ENCODE results near the gene TMEM131. TPM values are rescaled to one million over a fixed set of nuclear protein-coding genes. Genes with fewer than 3 reads are reported as not detected.

The TMEM131 gene
- total RNA-seq, 1 experiment from 2014 or later: 21.9 TPM

DNA sequence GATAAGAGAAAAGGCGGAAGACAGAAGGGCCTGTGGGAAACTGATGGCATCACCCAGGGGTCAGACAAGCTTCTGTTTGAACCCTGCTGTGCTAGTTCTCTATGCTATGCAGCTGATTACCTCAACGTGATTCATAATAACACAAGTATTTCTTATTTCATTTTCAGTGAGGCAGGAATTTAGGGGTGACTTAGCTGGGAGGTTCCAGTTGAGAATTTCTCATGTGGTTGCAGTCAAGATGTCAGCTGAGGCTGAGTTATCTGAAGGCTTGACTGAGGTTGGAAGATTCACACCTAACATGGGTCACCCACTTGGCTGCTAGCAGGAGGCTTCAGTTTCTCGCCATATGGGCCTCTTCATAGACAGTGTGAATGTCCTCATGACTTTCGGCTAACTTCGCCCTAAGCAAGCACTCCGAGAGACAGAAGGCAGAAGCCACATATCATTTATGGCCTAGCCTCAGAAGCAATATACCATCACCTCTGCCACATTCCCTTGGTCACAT is 34.0 kb upstream of the TMEM131 start (continued):
- TF ChIP-seq JAZF1 (CRISPR knock-in tag; IDR thresholded peaks at IDR 0.05) (no peak), NR3C1 (CRISPR knock-in tag; conservative IDR thresholded peaks at IDR 0.05; ENCODE audit: low read depth) (no peak)

DNA sequence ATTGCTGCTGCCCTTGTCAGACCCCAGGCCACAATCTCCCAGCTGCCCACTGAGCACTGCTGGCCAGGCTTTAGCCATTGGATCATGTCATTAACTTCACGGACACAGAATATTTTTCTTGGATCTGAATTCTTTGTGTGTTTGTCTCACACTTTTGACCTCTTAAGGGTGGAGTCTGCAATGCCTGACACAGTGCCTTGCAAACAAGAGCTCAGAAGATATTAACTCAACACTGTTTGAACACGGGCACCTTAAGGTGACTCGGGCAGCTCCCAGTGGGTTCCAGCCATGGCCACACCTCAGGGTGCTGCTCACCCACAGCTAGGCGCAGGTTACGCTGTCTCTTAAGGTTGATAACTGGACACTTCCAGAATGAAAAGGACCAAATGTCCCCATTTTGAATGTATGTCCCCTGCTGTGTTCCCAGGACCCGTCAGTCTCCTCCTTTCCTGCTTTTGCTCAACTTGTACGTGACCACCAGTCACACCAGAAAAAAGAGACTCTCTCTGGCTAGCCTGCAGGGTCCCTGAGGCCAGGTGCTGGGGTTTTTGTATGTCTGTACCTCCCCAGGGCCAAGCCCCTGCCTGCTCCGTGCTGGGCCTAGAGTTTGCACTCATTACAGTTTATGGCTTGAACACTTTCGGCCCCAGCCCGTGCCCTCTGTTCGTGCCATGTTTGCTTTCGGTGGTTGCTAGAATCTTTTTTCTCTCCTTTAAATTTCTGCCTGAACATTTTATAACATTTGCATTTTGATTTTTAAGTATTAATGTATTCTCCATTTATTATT is 33.4 kb upstream of the TMEM131 start:
- Mint-ChIP-seq H3K27ac (no peak overlapping the region), H3K4me3 (no peak overlapping the region), H3K27me3 (ENCODE audit: low read depth) (no peaks in the 10 kb centered on the region; the same call in 1 of the 2 replicates), H3K4me1 (peaks cover 9% of the 10 kb centered on the region), H3K36me3 (no peaks in the 10 kb centered on the region), H3K9me3 (peaks cover 2% of the 10 kb centered on the region; the same call in 1 of the 2 replicates)
- CTCF ChIA-PET: no interaction called here
- DNase-seq (ENCODE audit: low spot score) (no peak), ATAC-seq (no peak)
- TF ChIP-seq, protein P1, sequence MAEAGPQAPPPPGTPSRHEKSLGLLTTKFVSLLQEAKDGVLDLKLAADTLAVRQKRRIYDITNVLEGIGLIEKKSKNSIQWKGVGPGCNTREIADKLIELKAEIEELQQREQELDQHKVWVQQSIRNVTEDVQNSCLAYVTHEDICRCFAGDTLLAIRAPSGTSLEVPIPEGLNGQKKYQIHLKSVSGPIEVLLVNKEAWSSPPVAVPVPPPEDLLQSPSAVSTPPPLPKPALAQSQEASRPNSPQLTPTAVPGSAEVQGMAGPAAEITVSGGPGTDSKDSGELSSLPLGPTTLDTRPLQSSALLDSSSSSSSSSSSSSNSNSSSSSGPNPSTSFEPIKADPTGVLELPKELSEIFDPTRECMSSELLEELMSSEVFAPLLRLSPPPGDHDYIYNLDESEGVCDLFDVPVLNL (CRISPR knock-in tag; IDR thresholded peaks at IDR 0.05; ENCODE audit: borderline replicate concordance, low read depth): no peak
- TF ChIP-seq MYBL2 (CRISPR knock-in tag; IDR thresholded peaks at IDR 0.05): no peak
- TF ChIP-seq SOX15 (CRISPR knock-in tag; IDR thresholded peaks at IDR 0.05): no peak
- TF ChIP-seq ZNF671 (CRISPR knock-in tag; IDR thresholded peaks at IDR 0.05): no peak
- no peak for TF ChIP-seq NR2C2 (CRISPR knock-in tag; IDR thresholded peaks at IDR 0.05)
- TF ChIP-seq NFATC4 (CRISPR knock-in tag; IDR thresholded peaks at IDR 0.05): no peak
- TF ChIP-seq ZNF138 (CRISPR knock-in tag; conservative IDR thresholded peaks at IDR 0.05): no peak
- no peak for TF ChIP-seq PRRX2 (CRISPR knock-in tag; IDR thresholded peaks at IDR 0.05)
- TF ChIP-seq, protein P2, sequence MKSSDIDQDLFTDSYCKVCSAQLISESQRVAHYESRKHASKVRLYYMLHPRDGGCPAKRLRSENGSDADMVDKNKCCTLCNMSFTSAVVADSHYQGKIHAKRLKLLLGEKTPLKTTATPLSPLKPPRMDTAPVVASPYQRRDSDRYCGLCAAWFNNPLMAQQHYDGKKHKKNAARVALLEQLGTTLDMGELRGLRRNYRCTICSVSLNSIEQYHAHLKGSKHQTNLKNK (CRISPR knock-in tag; IDR thresholded peaks at IDR 0.05): no peak
- TF ChIP-seq CREM (CRISPR knock-in tag; IDR thresholded peaks at IDR 0.05): no peak
- no peak for TF ChIP-seq CREB1 (CRISPR knock-in tag; IDR thresholded peaks at IDR 0.05)
- TF ChIP-seq, protein P3, sequence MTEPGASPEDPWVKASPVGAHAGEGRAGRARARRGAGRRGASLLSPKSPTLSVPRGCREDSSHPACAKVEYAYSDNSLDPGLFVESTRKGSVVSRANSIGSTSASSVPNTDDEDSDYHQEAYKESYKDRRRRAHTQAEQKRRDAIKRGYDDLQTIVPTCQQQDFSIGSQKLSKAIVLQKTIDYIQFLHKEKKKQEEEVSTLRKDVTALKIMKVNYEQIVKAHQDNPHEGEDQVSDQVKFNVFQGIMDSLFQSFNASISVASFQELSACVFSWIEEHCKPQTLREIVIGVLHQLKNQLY (CRISPR knock-in tag; IDR thresholded peaks at IDR 0.05): no peak
- no peak for TF ChIP-seq ZNF263 (CRISPR knock-in tag; IDR thresholded peaks at IDR 0.05; ENCODE audit: low read depth)
- no peak for TF ChIP-seq TP53 (CRISPR knock-in tag; IDR thresholded peaks at IDR 0.05)
- no peak for TF ChIP-seq NFYB (CRISPR knock-in tag; conservative IDR thresholded peaks at IDR 0.05; ENCODE audit: low read depth)
- POLR2A ChIA-PET: no interaction called here

DNA sequence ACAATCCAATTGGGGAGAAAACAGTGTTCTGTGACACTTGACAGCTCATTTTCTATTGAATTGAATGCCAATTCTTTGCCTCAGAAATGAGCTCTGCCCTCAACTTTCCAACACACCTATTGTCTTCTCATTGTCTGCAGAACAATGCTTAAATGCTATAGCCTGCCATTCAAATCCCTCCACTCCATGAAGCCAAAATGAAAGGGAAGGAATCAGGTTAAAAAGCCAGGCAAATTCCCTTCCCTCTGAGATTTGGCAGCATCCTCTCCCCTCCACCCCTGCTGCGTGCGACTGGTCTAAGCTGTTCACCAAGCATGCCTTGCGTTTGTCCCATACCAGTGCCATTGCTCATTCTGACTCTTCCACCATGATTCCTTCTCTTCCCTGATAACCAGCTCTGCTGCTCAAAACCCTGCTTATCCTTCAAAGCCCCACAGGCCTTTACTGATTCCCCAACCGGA is 32.4 kb upstream of the TMEM131 start:
- Mint-ChIP-seq H3K9me3 (peaks cover 12% of the 10 kb centered on the region), H3K27me3 (ENCODE audit: low read depth) (no peaks in the 10 kb centered on the region; the same call in 1 of the 2 replicates), H3K4me1 (peaks cover 4% of the 10 kb centered on the region; the same call in 1 of the 2 replicates), H3K27ac (no peak overlapping the region), H3K4me3 (no peak overlapping the region), H3K36me3 (no peaks in the 10 kb centered on the region; the same call in 1 of the 2 replicates)
- ChIA-PET CTCF (interaction anchor here (1.2 kb wide), 1 partner anchor 9 kb away, joined by 5 read pairs; no protein-coding TSS in a partner anchor), POLR2A (no interaction called here)
- DNase-seq (ENCODE audit: low spot score): no peak
- ATAC-seq: no peak
- no peak for TF ChIP-seq KAT7 (CRISPR knock-in tag; IDR thresholded peaks at IDR 0.05; ENCODE audit: borderline replicate concordance)
- TF ChIP-seq, protein P4, sequence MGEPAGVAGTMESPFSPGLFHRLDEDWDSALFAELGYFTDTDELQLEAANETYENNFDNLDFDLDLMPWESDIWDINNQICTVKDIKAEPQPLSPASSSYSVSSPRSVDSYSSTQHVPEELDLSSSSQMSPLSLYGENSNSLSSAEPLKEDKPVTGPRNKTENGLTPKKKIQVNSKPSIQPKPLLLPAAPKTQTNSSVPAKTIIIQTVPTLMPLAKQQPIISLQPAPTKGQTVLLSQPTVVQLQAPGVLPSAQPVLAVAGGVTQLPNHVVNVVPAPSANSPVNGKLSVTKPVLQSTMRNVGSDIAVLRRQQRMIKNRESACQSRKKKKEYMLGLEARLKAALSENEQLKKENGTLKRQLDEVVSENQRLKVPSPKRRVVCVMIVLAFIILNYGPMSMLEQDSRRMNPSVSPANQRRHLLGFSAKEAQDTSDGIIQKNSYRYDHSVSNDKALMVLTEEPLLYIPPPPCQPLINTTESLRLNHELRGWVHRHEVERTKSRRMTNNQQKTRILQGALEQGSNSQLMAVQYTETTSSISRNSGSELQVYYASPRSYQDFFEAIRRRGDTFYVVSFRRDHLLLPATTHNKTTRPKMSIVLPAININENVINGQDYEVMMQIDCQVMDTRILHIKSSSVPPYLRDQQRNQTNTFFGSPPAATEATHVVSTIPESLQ (CRISPR knock-in tag; IDR thresholded peaks at IDR 0.05): no peak
- no peak for TF ChIP-seq ELF4 (CRISPR knock-in tag; IDR thresholded peaks at IDR 0.05; ENCODE audit: low read depth)
- TF ChIP-seq, protein P5, sequence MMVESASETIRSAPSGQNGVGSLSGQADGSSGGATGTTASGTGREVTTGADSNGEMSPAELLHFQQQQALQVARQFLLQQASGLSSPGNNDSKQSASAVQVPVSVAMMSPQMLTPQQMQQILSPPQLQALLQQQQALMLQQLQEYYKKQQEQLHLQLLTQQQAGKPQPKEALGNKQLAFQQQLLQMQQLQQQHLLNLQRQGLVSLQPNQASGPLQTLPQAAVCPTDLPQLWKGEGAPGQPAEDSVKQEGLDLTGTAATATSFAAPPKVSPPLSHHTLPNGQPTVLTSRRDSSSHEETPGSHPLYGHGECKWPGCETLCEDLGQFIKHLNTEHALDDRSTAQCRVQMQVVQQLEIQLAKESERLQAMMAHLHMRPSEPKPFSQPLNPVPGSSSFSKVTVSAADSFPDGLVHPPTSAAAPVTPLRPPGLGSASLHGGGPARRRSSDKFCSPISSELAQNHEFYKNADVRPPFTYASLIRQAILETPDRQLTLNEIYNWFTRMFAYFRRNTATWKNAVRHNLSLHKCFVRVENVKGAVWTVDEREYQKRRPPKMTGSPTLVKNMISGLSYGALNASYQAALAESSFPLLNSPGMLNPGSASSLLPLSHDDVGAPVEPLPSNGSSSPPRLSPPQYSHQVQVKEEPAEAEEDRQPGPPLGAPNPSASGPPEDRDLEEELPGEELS (CRISPR knock-in tag; IDR thresholded peaks at IDR 0.05): no peak
- no peak for TF ChIP-seq GTF2I (CRISPR knock-in tag; conservative IDR thresholded peaks at IDR 0.05)
- no peak for TF ChIP-seq GRHL2 (CRISPR knock-in tag; IDR thresholded peaks at IDR 0.05; ENCODE audit: insufficient replicate concordance, severe bottlenecking)
- TF ChIP-seq, protein P6, sequence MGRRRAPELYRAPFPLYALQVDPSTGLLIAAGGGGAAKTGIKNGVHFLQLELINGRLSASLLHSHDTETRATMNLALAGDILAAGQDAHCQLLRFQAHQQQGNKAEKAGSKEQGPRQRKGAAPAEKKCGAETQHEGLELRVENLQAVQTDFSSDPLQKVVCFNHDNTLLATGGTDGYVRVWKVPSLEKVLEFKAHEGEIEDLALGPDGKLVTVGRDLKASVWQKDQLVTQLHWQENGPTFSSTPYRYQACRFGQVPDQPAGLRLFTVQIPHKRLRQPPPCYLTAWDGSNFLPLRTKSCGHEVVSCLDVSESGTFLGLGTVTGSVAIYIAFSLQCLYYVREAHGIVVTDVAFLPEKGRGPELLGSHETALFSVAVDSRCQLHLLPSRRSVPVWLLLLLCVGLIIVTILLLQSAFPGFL (CRISPR knock-in tag; IDR thresholded peaks at IDR 0.05; ENCODE audit: borderline replicate concordance): no peak
- TF ChIP-seq TEAD1 (CRISPR knock-in tag; IDR thresholded peaks at IDR 0.05): no peak
- no peak for TF ChIP-seq PRRX2 (CRISPR knock-in tag; IDR thresholded peaks at IDR 0.05)
- TF ChIP-seq FOXP1 (CRISPR knock-in tag; IDR thresholded peaks at IDR 0.05; ENCODE audit: borderline replicate concordance): no peak
- no peak for TF ChIP-seq ZNF317 (CRISPR knock-in tag; IDR thresholded peaks at IDR 0.05; ENCODE audit: borderline replicate concordance, low read depth)
- TF ChIP-seq ZNF671 (CRISPR knock-in tag; IDR thresholded peaks at IDR 0.05): no peak

Data from WTC11 (cell line).